Measurements from ENCODE around the gene STRN4. TPM values are rescaled to one million over a fixed set of nuclear protein-coding genes. Genes with fewer than 3 reads are reported as not detected.

STRN4 gene
- total and polyA plus RNA-seq, 2 experiments from 2014 or later, result 98.4 to 144 TPM

DNA sequence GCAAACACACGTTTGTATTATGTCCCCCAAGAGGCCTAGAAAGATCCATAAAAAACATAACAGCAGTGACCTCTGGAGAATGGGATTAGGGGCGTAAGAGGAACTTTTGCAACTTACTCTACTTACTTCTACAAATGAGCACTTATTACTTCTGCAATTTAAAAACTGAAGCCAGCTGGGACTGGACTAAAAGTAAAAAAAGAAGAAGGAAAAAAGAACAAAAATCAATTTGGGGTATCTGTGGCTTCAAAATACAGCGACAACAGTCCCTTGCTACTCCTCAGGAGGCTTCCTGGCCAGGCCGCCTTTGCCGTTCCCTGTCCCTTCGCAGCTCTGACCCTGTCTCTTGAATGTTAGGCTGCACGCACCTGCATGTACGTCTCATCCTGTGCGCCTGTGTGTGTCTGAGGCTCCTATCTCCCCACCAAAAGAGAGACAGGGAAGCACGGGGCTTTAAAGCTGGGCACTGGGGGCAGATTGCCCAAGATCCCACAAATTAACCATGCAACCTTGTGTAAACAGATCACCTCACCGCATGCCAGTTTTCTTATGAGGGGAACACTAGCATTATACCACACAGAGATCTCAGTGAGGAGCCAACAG lies 12.5 kb downstream of the STRN4 start:
- no peaks in the 10 kb centered on the region for H3K9me3 ChIP-seq (ENCODE audit: low read depth)
- TF ChIP-seq, protein P1, sequence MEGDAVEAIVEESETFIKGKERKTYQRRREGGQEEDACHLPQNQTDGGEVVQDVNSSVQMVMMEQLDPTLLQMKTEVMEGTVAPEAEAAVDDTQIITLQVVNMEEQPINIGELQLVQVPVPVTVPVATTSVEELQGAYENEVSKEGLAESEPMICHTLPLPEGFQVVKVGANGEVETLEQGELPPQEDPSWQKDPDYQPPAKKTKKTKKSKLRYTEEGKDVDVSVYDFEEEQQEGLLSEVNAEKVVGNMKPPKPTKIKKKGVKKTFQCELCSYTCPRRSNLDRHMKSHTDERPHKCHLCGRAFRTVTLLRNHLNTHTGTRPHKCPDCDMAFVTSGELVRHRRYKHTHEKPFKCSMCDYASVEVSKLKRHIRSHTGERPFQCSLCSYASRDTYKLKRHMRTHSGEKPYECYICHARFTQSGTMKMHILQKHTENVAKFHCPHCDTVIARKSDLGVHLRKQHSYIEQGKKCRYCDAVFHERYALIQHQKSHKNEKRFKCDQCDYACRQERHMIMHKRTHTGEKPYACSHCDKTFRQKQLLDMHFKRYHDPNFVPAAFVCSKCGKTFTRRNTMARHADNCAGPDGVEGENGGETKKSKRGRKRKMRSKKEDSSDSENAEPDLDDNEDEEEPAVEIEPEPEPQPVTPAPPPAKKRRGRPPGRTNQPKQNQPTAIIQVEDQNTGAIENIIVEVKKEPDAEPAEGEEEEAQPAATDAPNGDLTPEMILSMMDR (IDR thresholded peaks at IDR 0.05; ENCODE audit: low read depth, low read length), result no peak
- peaks cover 26% of the 10 kb centered on the region for H3K36me3 ChIP-seq

DNA sequence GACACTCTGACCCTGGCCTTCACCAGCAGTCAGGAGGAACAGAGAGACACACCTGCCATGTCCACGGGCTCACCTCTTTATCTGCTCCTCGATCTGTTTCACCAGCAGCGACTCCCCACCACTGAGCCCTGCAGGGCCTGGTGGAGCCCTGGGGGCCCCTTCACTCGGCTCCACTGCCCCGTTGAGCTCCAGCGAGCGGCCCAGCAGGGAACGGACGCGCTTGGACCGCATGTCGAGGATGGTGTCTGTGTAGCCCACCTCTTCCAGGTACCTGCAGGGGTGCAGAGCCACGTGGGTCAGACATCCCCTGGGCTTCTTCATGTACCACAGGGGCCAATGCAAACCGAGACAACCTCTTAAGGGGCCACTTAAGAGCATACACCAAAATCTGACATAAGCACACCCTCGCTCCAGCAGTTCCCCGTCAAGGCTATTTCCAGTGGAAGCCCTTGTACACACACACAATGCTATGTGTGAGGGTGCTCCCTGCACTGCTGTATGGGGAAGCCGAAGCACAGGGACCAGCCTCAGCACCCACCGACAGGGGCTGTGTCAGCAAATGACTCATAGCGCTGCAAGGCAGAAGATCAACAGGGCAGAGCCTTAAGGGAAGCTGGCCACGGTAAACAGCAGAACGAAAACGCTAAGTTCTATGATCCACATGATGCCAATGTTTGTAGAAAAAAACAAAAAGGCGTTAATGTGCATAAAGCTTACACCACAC lies 13.1 kb downstream of the STRN4 start:
- no peaks in the 10 kb centered on the region for H3K4me1 ChIP-seq (ENCODE audit: low read depth)
- no peaks in the 10 kb centered on the region for H3K9me3 ChIP-seq (ENCODE audit: low read depth)
- H3K4me3 ChIP-seq, result no peak overlapping the region
- H3K36me3 ChIP-seq, result peaks cover 29% of the 10 kb centered on the region
- DNase-seq (ENCODE audit: low read depth in 1 of 2, low spot score in 1 of 2), result no peak
- TF ChIP-seq, protein P1 (IDR thresholded peaks at IDR 0.05; ENCODE audit: low read depth, low read length), result no peak
- H3K27me3 ChIP-seq, result no peaks in the 10 kb centered on the region
- no peak overlapping the region for H3K27ac ChIP-seq

More for the DNA sequence above, 12.5 kb downstream of the STRN4 start:
- no peak for DNase-seq (ENCODE audit: low read depth in 1 of 2, low spot score in 1 of 2)
- H3K4me1 ChIP-seq (ENCODE audit: low read depth), result peaks cover 2% of the 10 kb centered on the region
- H3K4me3 ChIP-seq, result no peak overlapping the region
- no peak overlapping the region for H3K27ac ChIP-seq
- H3K27me3 ChIP-seq, result no peaks in the 10 kb centered on the region

DNA sequence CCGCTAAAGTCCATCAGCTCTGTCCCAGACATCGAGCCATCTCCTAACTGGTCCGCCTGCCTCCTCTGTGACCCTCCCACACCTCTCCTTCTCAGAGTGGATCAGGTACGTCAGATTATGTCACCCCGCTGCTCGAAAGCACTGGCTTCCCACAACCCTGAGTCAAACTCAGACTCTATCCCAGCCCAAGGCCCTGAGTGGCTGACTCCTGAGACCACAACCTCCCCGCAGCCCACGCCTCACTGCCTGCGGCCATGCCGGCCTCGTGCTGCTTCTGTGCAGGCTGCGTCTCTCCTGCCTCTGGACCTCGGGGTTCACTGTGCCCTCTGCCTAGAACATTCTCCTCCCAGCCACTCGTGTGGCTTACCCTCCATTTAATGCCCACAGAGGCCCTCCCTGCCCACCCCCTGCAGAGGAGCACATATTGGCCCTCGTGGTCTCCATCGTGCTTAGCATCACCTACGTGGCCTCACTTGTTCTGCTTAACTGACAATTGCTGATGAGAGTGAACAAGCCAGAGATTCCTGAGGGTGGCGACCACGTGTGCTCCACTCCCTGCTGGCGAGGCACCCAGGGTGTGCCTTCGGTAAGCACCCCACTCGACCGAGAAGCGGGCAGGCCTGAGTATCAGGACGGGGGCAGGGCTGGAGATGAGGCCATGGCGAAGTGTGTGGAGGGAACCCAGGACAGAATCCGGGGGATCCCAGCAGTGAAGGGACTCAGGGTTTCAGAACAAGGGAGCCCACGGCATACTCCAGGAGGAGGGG lies 13.9 kb downstream of the STRN4 start:
- TF ChIP-seq, protein P1 (IDR thresholded peaks at IDR 0.05; ENCODE audit: low read depth, low read length), result no peak
- no peak overlapping the region for H3K27ac ChIP-seq

DNA sequence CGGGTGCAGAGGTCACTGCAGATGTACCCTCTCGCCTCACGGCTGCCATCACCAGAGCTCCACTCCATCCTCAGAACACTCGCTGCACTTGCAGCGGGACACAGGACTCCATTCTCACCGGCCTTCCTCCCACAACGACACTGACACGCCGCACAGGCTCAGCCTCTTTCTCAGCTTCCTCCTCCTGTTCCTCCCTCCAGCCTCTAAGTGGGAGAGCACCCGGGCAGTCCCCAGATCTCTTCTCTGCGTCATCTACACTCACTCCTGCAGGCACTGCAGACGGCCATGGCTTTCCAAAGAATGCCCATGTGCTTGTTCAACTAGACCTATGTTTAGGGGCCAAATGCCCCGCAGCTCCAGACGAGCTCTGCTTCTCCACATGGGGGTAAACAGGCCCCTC lies 14.7 kb downstream of the STRN4 start:
- Histone ChIP-seq H3K27me3 (no peaks in the 10 kb centered on the region), H3K4me3 (no peak overlapping the region), H3K27ac (no peak overlapping the region), H3K4me1 (ENCODE audit: low read depth) (no peaks in the 10 kb centered on the region), H3K9me3 (ENCODE audit: low read depth) (no peaks in the 10 kb centered on the region), H3K36me3 (peaks cover 41% of the 10 kb centered on the region)
- peak in 1 of 2 donors; percentile 39 for DNase-seq (ENCODE audit: low read depth in 1 of 2, low spot score in 1 of 2)
- TF ChIP-seq, protein P1 (IDR thresholded peaks at IDR 0.05; ENCODE audit: low read depth, low read length), result no peak

More for the DNA sequence above, 13.9 kb downstream of the STRN4 start:
- no peak overlapping the region for H3K4me3 ChIP-seq
- no peak for DNase-seq (ENCODE audit: low read depth in 1 of 2, low spot score in 1 of 2)
- no peaks in the 10 kb centered on the region for H3K9me3 ChIP-seq (ENCODE audit: low read depth)
- no peaks in the 10 kb centered on the region for H3K4me1 ChIP-seq (ENCODE audit: low read depth)
- H3K27me3 ChIP-seq, result no peaks in the 10 kb centered on the region
- peaks cover 36% of the 10 kb centered on the region for H3K36me3 ChIP-seq

DNA sequence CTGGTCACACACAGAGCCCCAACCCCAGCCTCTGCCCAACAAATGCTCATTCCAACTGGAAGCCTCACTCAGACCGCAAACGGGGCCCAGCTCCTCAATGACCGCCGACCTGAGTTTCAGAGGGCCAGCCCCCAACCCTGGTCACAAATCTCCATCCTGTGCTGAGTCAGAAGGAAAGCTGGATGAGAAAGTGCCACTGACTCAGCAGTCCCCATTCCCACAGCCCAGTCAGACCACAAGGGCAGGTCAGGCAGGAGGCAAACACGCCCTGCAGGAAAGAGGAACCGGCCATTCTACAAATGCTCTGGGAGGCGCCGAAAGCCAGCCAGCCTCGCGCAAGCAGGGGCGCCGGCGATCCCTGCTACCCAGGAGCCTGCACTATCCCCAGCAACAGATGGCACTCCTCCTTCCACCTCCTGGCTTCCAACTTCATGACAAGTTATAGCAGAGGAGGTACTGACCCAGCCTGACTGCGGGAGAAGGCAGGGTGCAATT lies 15.2 kb downstream of the STRN4 start:
- TF ChIP-seq, protein P1 (IDR thresholded peaks at IDR 0.05; ENCODE audit: low read depth, low read length), result no peak
- Histone ChIP-seq H3K27ac (no peak overlapping the region), H3K36me3 (peaks cover 42% of the 10 kb centered on the region), H3K9me3 (ENCODE audit: low read depth) (no peaks in the 10 kb centered on the region), H3K4me1 (ENCODE audit: low read depth) (no peaks in the 10 kb centered on the region), H3K4me3 (no peak overlapping the region), H3K27me3 (no peaks in the 10 kb centered on the region)
- peak in 1 of 2 donors; percentile 88 for DNase-seq (ENCODE audit: low read depth in 1 of 2, low spot score in 1 of 2)
